ENCODE results near the gene NCOA1. TPM values are rescaled to one million over a fixed set of nuclear protein-coding genes. Genes with fewer than 3 reads are reported as not detected.

The NCOA1 gene
- total RNA-seq, 2 donors from 2014 or later: 20.1 to 22.6 TPM

- Mint-ChIP-seq H3K4me3 (no peak overlapping the region), H3K4me1 (peaks cover 9% of the 10 kb centered on the region), H3K9me3 (no peaks in the 10 kb centered on the region), H3K36me3 (ENCODE audit: low read depth) (no peaks in the 10 kb centered on the region), H3K27me3 (ENCODE audit: insufficient read depth) (no peaks in the 10 kb centered on the region), H3K27ac (peak overlapping the region; percentile 88)
- peak; percentile 82 for DNase-seq
- no peak overlapping the region for H3K9ac ChIP-seq (ENCODE audit: extremely low read depth, low read length, poor library complexity, severe bottlenecking)
- no peaks in the 10 kb centered on the region for H3K9me3 ChIP-seq (ENCODE audit: control insufficient read depth, low read length)
- WGBS, 2 experiments (ENCODE audit: insufficient coverage in 1 of 2, insufficient read length in 1 of 2): 64 to 69% methylated on average over 6 of the region's 6 CpGs
- no peak overlapping the region for H3K4me3 ChIP-seq (ENCODE audit: low read length)
- H3K27me3 ChIP-seq (ENCODE audit: control insufficient read depth, insufficient read depth, low read length, poor library complexity, severe bottlenecking): no peaks in the 10 kb centered on the region
- TF ChIP-seq, protein P1, sequence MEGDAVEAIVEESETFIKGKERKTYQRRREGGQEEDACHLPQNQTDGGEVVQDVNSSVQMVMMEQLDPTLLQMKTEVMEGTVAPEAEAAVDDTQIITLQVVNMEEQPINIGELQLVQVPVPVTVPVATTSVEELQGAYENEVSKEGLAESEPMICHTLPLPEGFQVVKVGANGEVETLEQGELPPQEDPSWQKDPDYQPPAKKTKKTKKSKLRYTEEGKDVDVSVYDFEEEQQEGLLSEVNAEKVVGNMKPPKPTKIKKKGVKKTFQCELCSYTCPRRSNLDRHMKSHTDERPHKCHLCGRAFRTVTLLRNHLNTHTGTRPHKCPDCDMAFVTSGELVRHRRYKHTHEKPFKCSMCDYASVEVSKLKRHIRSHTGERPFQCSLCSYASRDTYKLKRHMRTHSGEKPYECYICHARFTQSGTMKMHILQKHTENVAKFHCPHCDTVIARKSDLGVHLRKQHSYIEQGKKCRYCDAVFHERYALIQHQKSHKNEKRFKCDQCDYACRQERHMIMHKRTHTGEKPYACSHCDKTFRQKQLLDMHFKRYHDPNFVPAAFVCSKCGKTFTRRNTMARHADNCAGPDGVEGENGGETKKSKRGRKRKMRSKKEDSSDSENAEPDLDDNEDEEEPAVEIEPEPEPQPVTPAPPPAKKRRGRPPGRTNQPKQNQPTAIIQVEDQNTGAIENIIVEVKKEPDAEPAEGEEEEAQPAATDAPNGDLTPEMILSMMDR (conservative IDR thresholded peaks at IDR 0.05): peak; percentile 86
- no peaks in the 10 kb centered on the region for H3K36me3 ChIP-seq (ENCODE audit: control insufficient read depth, insufficient read depth, low read length)
- H3K27ac ChIP-seq (ENCODE audit: low read depth, low read length): no peak overlapping the region
- peaks cover 4% of the 10 kb centered on the region for H3K4me1 ChIP-seq (ENCODE audit: control insufficient read depth, insufficient read depth, low read length)
These were observed 122.2 kb downstream of the NCOA1 start for GRCh38 chr2:24613154-24613814.

- H3K4me3 ChIP-seq (ENCODE audit: low read length): no peak overlapping the region
- Mint-ChIP-seq H3K4me3 (no peak overlapping the region), H3K27me3 (ENCODE audit: insufficient read depth) (no peaks in the 10 kb centered on the region), H3K9me3 (no peaks in the 10 kb centered on the region), H3K27ac (no peak overlapping the region), H3K36me3 (ENCODE audit: low read depth) (no peaks in the 10 kb centered on the region), H3K4me1 (peaks cover 15% of the 10 kb centered on the region)
- no peaks in the 10 kb centered on the region for H3K9me3 ChIP-seq (ENCODE audit: control insufficient read depth, low read length)
- H3K9ac ChIP-seq (ENCODE audit: extremely low read depth, low read length, poor library complexity, severe bottlenecking): no peak overlapping the region
- H3K36me3 ChIP-seq (ENCODE audit: control insufficient read depth, insufficient read depth, low read length): no peaks in the 10 kb centered on the region
- peaks cover 4% of the 10 kb centered on the region for H3K4me1 ChIP-seq (ENCODE audit: control insufficient read depth, insufficient read depth, low read length)
- DNase-seq: no peak
- TF ChIP-seq, protein P1 (conservative IDR thresholded peaks at IDR 0.05): no peak
- WGBS, 2 experiments (ENCODE audit: insufficient coverage in 1 of 2, insufficient read length in 1 of 2): 83 to 95% methylated on average over 2 of the region's 2 CpGs
- no peaks in the 10 kb centered on the region for H3K27me3 ChIP-seq (ENCODE audit: control insufficient read depth, insufficient read depth, low read length, poor library complexity, severe bottlenecking)
- no peak overlapping the region for H3K27ac ChIP-seq (ENCODE audit: low read depth, low read length)
These were observed 125.6 kb downstream of the NCOA1 start for GRCh38 chr2:24616616-24617015.

DNA sequence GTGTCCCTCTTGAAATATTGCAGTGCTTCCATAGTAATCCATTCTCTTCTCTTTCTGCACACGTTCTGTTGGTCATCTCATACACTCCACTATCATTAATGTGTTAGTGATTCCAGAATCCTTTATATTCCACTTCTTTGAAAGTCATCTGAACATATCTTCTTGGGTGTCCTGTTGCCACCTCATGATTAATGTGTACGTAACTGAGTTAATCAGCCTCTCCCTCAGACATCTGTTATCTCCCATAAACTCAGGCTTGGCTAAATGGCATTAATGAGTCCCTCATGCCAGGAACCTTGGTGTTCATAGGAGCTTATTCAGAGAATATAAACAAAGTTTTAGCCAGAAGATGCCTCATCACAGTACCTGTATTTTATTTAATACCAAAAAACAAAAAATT is 126.4 kb downstream of the NCOA1 start:
- Histone ChIP-seq H3K4me3 (ENCODE audit: low read length) (no peak overlapping the region), H3K4me1 (ENCODE audit: control insufficient read depth, insufficient read depth, low read length) (peaks cover 7% of the 10 kb centered on the region), H3K27me3 (ENCODE audit: control insufficient read depth, insufficient read depth, low read length, poor library complexity, severe bottlenecking) (no peaks in the 10 kb centered on the region), H3K27ac (ENCODE audit: low read depth, low read length) (no peak overlapping the region), H3K9ac (ENCODE audit: extremely low read depth, low read length, poor library complexity, severe bottlenecking) (no peak overlapping the region), H3K9me3 (ENCODE audit: control insufficient read depth, low read length) (no peaks in the 10 kb centered on the region), H3K36me3 (ENCODE audit: control insufficient read depth, insufficient read depth, low read length) (no peaks in the 10 kb centered on the region)
- H3K4me1 Mint-ChIP-seq: peaks cover 14% of the 10 kb centered on the region
- no peaks in the 10 kb centered on the region for H3K9me3 Mint-ChIP-seq
- no peak overlapping the region for H3K27ac Mint-ChIP-seq
- TF ChIP-seq, protein P1 (conservative IDR thresholded peaks at IDR 0.05): no peak
- WGBS, 2 experiments (ENCODE audit: insufficient coverage in 1 of 2, insufficient read length in 1 of 2): 84 to 100% methylated on average over 1 to 2 of the region's 2 CpGs
- no peak overlapping the region for H3K4me3 Mint-ChIP-seq
- no peaks in the 10 kb centered on the region for H3K27me3 Mint-ChIP-seq (ENCODE audit: insufficient read depth)
- no peak for DNase-seq
- H3K36me3 Mint-ChIP-seq (ENCODE audit: low read depth): no peaks in the 10 kb centered on the region

Data from endodermal cell (in vitro differentiated cells).